Spleen (tissue), 11 donors: ENCODE data around the gene DET1. TPM values are rescaled to one million over a fixed set of nuclear protein-coding genes. Genes with fewer than 3 reads are reported as not detected.

Experiments used
- DNase-seq: peaks from one replicate; pipeline ENCODE4 v3.0.0-alpha.2; 2020
- H3K27ac ChIP-seq, 8 donors: fragments of 200-600 bp; sonication (generic) in 7 of 8; 1 replicate in 4 of 8; 2 replicates in 4 of 8; pipeline versions ENCODE4 v1.5.0 to v1.8.0; 2016 to 2021; ENCODE audit warnings: inconsistent platforms in 4 of 8, mild to moderate bottlenecking in 4 of 8, moderate library complexity in 1 of 8
- H3K27me3 ChIP-seq, 7 donors: fragments of 200-600 bp; sonication (generic) in 6 of 7; replicated peaks in 1 of 7; 1 replicate in 4 of 7; 2 replicates in 3 of 7; pipeline versions ENCODE4 v1.5.0 to v1.8.0; 2016 to 2021; ENCODE audit warnings: inconsistent platforms in 3 of 7, mild to moderate bottlenecking in 1 of 7
- H3K36me3 ChIP-seq, 6 donors: fragments of 200-600 bp; sonication (generic) in 5 of 6; 1 replicate in 4 of 6; 2 replicates in 2 of 6; pipeline versions ENCODE4 v1.5.0 to v1.8.0; 2016 to 2021; ENCODE audit warnings: inconsistent platforms in 2 of 6
- H3K4me1 ChIP-seq, 6 donors: fragments of 200-600 bp; sonication (generic) in 5 of 6; 1 replicate in 3 of 6; 2 replicates in 3 of 6; pipeline versions ENCODE4 v1.5.0 to v1.8.0; 2016 to 2021; ENCODE audit warnings: inconsistent platforms in 3 of 6
- H3K4me3 ChIP-seq, 8 donors: fragments of 200-600 bp; sonication (generic) in 7 of 8; 1 replicate in 4 of 8; 2 replicates in 4 of 8; pipeline versions ENCODE4 v1.5.0 to v1.8.0; 2016 to 2021; ENCODE audit warnings: inconsistent platforms in 4 of 8, mild to moderate bottlenecking in 4 of 8, moderate library complexity in 2 of 8
- H3K9me3 ChIP-seq, 8 donors: fragments of 200-600 bp; sonication (generic) in 7 of 8; 1 replicate in 4 of 8; 2 replicates in 4 of 8; pipeline versions ENCODE4 v1.5.0 to v1.8.0; 2016 to 2021; ENCODE audit warnings: inconsistent platforms in 4 of 8
- POLR2A ChIP-seq, 3 donors: fragments of 450-650 bp; IDR thresholded peaks; one replicate each; pipeline ENCODE4 v1.5.1; 2017; ENCODE audit warnings: antibody characterized with exemption in 3 of 3, mild to moderate bottlenecking in 1 of 3
- POLR2AphosphoS5 ChIP-seq, 3 donors: sonication (generic); formaldehyde crosslinking; IDR thresholded peaks; one replicate each; pipeline ENCODE4 v1.5.1; 2017; ENCODE audit warnings: antibody characterized with exemption in 3 of 3
- WGBS, 5 donors: extraction: QIAGEN DNeasy Blood & Tissue Kit in 3 of 5; methylation state at CpG; one replicate each; pipeline versions ENCODE4 v1.1.5 to v1.1.7; 2013 to 2018; 5-methylcytosine and 5-hydroxymethylcytosine counted together
- intact Hi-C: fragments of 100-400 bp; cut with DNase I; formaldehyde crosslinking; loops from one replicate; pipeline ENCODE4 v1.15.0; 2023; ENCODE audit warnings: low total_unique reads
- polyA plus RNA-seq, 3 donors: library from polyadenylated mRNA; stranded (reverse); fragments of 200-250 nt; gene quantifications; one replicate each; pipeline ENCODE4 v1.2.1, GENCODE V29; 2013
- total RNA-seq, 7 donors: library from RNA; depleted of rRNA in 3 of 7; stranded (reverse); fragments of >200 nt in 3 of 7; fragmentation: NEBNext Ultra II Directional in 4 of 7; extraction: Animal tissue kit (Norgen Biotek cat#: 25700) in 4 of 7; gene quantifications; one replicate each; pipeline versions ENCODE4 v1.1.0 to v1.2.1, GENCODE V29; 2016 to 2021
- TF ChIP-seq, protein P1 (sequence below), 11 experiments: fragments of 200-600 bp in 7 of 11; fragments of 450-650 bp in 4 of 11; sonication (generic) in 4 of 11; IDR thresholded peaks in 8 of 11; conservative IDR thresholded peaks in 3 of 11; 1 replicate in 7 of 11; 2 replicates in 4 of 11; pipeline versions ENCODE4 v1.4.0 to v1.8.0; 2016 to 2021; ENCODE audit warnings: antibody characterized with exemption in 11 of 11, inconsistent platforms in 4 of 11, mild to moderate bottlenecking in 1 of 11
- donor health status: healthy with polysubstance abuse.
- donor health status: DM: no; HTN: no; CAD: no; lungs with moderate emphysema.
- donor health status: DM: no; HTN: no; CAD: no.
- donor health status: Bipolar disorder and iron deficiency.
- donor health status: healthy.
- donor health status: DM: no; HTN: no; CAD: no.
- donor health status: DM: yes; HTN: yes; CAD: no.

Gene DET1
- total and polyA plus RNA-seq, 10 donors, result 1.3 to 11.5 (median 8.3) TPM

DNA sequence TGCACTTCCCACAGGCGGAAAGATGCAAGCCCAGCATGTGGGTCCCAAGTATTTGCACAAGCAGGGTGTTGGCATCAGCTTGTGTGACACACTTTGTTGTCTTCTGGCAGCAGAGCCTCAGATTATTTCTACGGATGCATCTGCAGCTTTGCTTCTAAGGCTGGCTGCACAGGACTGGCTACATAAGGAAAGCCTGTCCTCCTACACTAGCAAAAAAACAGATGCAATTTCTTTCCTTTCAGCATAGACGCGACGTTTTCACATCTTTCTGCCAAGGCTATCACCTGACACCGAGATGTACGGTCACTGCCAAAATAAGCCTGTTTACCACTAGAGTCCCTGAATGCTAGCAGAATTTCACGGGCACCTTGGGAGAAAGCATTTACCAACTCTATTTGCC is 65.5 kb downstream of the DET1 start:
- no peaks in the 10 kb centered on the region for H3K9me3 ChIP-seq
- 90 to 95% (median 93%) methylated on average over 8 of the region's 8 CpGs for WGBS, 5 donors
- no peak for DNase-seq
- H3K27ac ChIP-seq, result no peak overlapping the region
- no peaks in the 10 kb centered on the region for H3K27me3 ChIP-seq
- TF ChIP-seq, protein P1, sequence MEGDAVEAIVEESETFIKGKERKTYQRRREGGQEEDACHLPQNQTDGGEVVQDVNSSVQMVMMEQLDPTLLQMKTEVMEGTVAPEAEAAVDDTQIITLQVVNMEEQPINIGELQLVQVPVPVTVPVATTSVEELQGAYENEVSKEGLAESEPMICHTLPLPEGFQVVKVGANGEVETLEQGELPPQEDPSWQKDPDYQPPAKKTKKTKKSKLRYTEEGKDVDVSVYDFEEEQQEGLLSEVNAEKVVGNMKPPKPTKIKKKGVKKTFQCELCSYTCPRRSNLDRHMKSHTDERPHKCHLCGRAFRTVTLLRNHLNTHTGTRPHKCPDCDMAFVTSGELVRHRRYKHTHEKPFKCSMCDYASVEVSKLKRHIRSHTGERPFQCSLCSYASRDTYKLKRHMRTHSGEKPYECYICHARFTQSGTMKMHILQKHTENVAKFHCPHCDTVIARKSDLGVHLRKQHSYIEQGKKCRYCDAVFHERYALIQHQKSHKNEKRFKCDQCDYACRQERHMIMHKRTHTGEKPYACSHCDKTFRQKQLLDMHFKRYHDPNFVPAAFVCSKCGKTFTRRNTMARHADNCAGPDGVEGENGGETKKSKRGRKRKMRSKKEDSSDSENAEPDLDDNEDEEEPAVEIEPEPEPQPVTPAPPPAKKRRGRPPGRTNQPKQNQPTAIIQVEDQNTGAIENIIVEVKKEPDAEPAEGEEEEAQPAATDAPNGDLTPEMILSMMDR (IDR thresholded peaks at IDR 0.05 in 8 of 11, conservative IDR thresholded peaks at IDR 0.05 in 3 of 11), result no peak
- no peak for TF ChIP-seq POLR2AphosphoS5 (IDR thresholded peaks at IDR 0.05)
- TF ChIP-seq POLR2A (IDR thresholded peaks at IDR 0.05), result no peak
- peaks cover 0 to 6% (median 0%) of the 10 kb centered on the region in 6 donors for H3K4me1 ChIP-seq
- no peak overlapping the region for H3K4me3 ChIP-seq
- intact Hi-C loops, result no loop called here
- H3K36me3 ChIP-seq, result peaks cover 0 to 53% (median 41%) of the 10 kb centered on the region in 6 donors

- no peak overlapping the region for H3K4me3 ChIP-seq
- no peak overlapping the region for H3K27ac ChIP-seq
- TF ChIP-seq POLR2AphosphoS5 (IDR thresholded peaks at IDR 0.05) (no peak), POLR2A (IDR thresholded peaks at IDR 0.05) (no peak)
- TF ChIP-seq, protein P1 (IDR thresholded peaks at IDR 0.05 in 8 of 11, conservative IDR thresholded peaks at IDR 0.05 in 3 of 11), result no peak
- no peaks in the 10 kb centered on the region for H3K9me3 ChIP-seq
- peaks cover 0 to 71% (median 58%) of the 10 kb centered on the region in 6 donors for H3K36me3 ChIP-seq
- DNase-seq, result no peak
- H3K27me3 ChIP-seq, result no peaks in the 10 kb centered on the region
- intact Hi-C loops, result no loop called here
- 67 to 97% (median 90%) methylated on average over 3 of the region's 3 CpGs for WGBS, 5 donors
- H3K4me1 ChIP-seq, result peaks cover 0 to 6% (median 0%) of the 10 kb centered on the region in 6 donors
Measured at GRCh38 chr15:88479169-88479568, 67.3 kb downstream of the DET1 start.

DNA sequence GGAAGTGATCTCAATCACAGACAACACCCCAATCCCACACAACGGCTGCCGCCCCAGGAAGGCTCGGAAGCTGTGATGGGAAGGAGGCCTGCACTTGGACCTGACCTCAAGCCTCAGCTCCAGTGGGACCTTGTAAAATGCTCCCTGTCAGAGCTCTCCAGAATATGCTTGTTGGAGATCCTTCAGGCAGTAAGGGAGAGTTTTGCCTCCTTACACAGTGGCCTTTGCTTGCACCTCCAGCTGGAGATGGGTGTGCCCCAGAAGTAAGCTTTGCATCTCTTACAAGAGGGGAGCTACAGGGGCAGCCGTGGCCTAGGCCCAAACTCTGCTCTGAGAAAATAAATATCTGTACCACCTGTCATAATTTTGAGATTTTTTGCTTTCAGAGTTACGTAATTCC is 68.6 kb downstream of the DET1 start:
- H3K27me3 ChIP-seq, result no peaks in the 10 kb centered on the region
- no peak for DNase-seq
- no peak overlapping the region for H3K27ac ChIP-seq
- no peak overlapping the region for H3K4me3 ChIP-seq
- TF ChIP-seq, protein P1 (IDR thresholded peaks at IDR 0.05 in 8 of 11, conservative IDR thresholded peaks at IDR 0.05 in 3 of 11), result no peak
- TF ChIP-seq POLR2A (IDR thresholded peaks at IDR 0.05), result no peak
- H3K36me3 ChIP-seq, result peaks cover 0 to 84% (median 70%) of the 10 kb centered on the region in 6 donors
- 90 to 97% (median 93%) methylated on average over 5 of the region's 5 CpGs for WGBS, 5 donors
- H3K4me1 ChIP-seq, result peaks cover 0 to 6% (median 0%) of the 10 kb centered on the region in 6 donors
- intact Hi-C loops, result no loop called here
- no peaks in the 10 kb centered on the region for H3K9me3 ChIP-seq

DNA sequence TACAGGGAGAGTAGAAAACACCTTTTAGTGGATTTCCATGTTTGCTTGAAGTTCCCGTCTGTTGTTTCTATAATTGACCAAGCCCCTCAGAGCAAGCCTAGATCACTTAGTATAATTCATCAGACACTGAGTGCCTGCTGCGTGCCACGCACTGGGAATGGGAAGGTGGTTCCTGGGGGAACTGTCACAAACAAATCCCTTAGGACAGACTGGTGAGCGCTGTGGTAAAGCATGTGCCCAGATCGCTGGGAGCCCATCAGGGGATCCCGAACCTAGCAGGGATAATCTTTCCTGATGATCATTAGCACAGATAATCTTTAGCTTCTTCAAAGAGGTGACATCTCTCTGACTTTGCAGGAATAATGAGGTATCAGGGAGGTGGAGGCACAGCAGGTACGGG is 69.4 kb downstream of the DET1 start:
- intact Hi-C loops, result no loop called here
- H3K27ac ChIP-seq, result no peak overlapping the region
- H3K9me3 ChIP-seq, result no peaks in the 10 kb centered on the region
- no peak for DNase-seq
- H3K4me1 ChIP-seq, result peaks cover 0 to 6% (median 0%) of the 10 kb centered on the region in 6 donors
- no peak overlapping the region for H3K4me3 ChIP-seq
- no peaks in the 10 kb centered on the region for H3K27me3 ChIP-seq
- peaks cover 0 to 91% (median 76%) of the 10 kb centered on the region in 6 donors for H3K36me3 ChIP-seq
- 95 to 98% (median 97%) methylated on average over 7 of the region's 7 CpGs for WGBS, 5 donors
- TF ChIP-seq POLR2AphosphoS5 (IDR thresholded peaks at IDR 0.05) (no peak), POLR2A (IDR thresholded peaks at IDR 0.05) (no peak)
- TF ChIP-seq, protein P1 (IDR thresholded peaks at IDR 0.05 in 8 of 11, conservative IDR thresholded peaks at IDR 0.05 in 3 of 11), result no peak
